Right atrium auricular region (tissue), 2 donors: Measurements from ENCODE around the gene PALLD. TPM values are rescaled to one million over a fixed set of nuclear protein-coding genes. Genes with fewer than 3 reads are reported as not detected.
"Not testable (repeated sequence)": the region's sequence is repeated elsewhere in the genome, so short reads cannot be mapped to it uniquely, and the experiment has no call there.

Experiments used
- DNase-seq: peaks from one replicate; pipeline ENCODE4 v3.0.0-alpha.2; 2019; ENCODE audit warnings: low spot score
- H3K27ac ChIP-seq, 2 donors: fragments of 200-600 bp; sonication (generic); 1 replicate in 1 of 2; 2 replicates in 1 of 2; pipeline ENCODE4 v1.5.1; 2016 to 2019
- H3K27me3 ChIP-seq, 2 donors: fragments of 200-600 bp; sonication (generic); one replicate each; pipeline versions ENCODE4 v1.5.1 to v1.6.0; 2017 to 2019
- H3K36me3 ChIP-seq: fragments of 200-600 bp; sonication (generic); one replicate; pipeline ENCODE4 v1.5.1; 2016
- H3K4me1 ChIP-seq, 2 donors: fragments of 200-600 bp; sonication (generic); one replicate each; pipeline versions ENCODE4 v1.5.1 to v1.6.0; 2017 to 2019
- H3K4me3 ChIP-seq, 2 donors: fragments of 200-600 bp; sonication (generic); 1 replicate in 1 of 2; 2 replicates in 1 of 2; pipeline ENCODE4 v1.5.1; 2017 to 2019; ENCODE audit warnings: mild to moderate bottlenecking in 1 of 2, moderate library complexity in 1 of 2
- H3K9me3 ChIP-seq, 2 donors: fragments of 200-600 bp; sonication (generic); one replicate each; pipeline ENCODE4 v1.5.1; 2019
- total RNA-seq, 2 donors: library from RNA; depleted of rRNA; stranded (reverse); fragments of >200 nt; gene quantifications; one replicate each; pipeline ENCODE4 v1.1.0, GENCODE V29; 2016
- TF ChIP-seq, protein P1 (sequence below), 2 donors: fragments of 200-600 bp; sonication (generic); IDR thresholded peaks; one replicate each; pipeline ENCODE4 v1.5.1; 2019; ENCODE audit warnings: antibody characterized with exemption in 2 of 2

PALLD gene
- total RNA-seq, 2 donors from 2014 or later: 764 to 782 TPM

DNA sequence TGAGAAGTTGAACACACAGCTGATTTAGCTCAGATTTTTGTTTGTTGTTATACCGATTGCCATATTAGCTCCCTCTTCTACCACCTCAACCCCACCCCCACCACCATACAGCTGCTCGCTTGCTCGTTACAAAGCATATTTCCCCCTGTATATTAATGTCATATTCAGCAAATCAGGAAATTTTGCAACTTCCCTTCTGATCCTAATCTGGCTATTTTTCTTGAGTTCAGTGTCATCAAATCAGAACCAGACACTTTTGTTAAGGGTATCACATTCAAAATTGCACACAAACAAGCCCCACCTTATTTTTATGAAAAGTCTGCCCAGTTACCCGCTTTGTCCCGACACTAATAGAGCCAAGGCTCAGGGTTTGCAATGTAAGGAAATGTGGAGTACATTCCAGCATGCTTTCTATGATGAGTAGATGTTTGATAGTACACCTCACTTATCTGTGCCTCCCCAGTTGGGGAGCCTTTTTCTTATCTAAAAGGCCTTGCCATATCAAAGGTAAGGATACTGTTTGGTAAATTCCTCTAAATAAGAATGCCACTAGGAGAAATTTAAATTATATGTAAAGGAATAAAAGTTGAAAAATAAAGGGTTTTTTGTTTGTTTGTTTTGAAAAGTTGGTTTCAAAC, 301.0 kb downstream of the PALLD start:
- no peak for DNase-seq
- TF ChIP-seq, protein P1, sequence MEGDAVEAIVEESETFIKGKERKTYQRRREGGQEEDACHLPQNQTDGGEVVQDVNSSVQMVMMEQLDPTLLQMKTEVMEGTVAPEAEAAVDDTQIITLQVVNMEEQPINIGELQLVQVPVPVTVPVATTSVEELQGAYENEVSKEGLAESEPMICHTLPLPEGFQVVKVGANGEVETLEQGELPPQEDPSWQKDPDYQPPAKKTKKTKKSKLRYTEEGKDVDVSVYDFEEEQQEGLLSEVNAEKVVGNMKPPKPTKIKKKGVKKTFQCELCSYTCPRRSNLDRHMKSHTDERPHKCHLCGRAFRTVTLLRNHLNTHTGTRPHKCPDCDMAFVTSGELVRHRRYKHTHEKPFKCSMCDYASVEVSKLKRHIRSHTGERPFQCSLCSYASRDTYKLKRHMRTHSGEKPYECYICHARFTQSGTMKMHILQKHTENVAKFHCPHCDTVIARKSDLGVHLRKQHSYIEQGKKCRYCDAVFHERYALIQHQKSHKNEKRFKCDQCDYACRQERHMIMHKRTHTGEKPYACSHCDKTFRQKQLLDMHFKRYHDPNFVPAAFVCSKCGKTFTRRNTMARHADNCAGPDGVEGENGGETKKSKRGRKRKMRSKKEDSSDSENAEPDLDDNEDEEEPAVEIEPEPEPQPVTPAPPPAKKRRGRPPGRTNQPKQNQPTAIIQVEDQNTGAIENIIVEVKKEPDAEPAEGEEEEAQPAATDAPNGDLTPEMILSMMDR (IDR thresholded peaks at IDR 0.05): no peak
- H3K27ac ChIP-seq: peak overlapping the region; percentile 46 to 70

DNA sequence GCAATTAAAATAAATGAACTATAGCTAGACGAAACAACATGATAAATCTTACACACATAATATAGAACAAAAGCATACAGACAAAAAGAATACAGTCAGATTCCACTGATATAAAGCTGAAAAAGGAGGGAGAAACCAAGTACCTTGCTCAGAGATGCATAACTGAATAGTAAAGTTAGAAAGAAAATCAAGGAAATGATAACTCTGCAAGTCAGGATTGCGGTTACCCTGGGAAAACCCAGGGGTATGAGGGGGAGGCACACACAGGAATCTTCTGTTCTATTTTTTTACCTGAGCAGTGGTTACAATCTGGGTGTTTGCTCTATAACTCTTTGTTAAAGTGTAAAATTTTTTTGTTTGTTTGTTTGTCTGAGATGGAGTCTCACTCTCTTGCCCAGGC, 304.1 kb downstream of the PALLD start:
- no peaks in the 10 kb centered on the region for H3K27me3 ChIP-seq
- H3K36me3 ChIP-seq: no peaks in the 10 kb centered on the region
- no peak overlapping the region for H3K27ac ChIP-seq
- no peak overlapping the region for H3K4me3 ChIP-seq
- H3K9me3 ChIP-seq: no peaks in the 10 kb centered on the region
- H3K4me1 ChIP-seq: peaks cover 0 to 30% of the 10 kb centered on the region in 2 donors
- TF ChIP-seq, protein P1 (IDR thresholded peaks at IDR 0.05): no peak
- DNase-seq: no peak

More for the DNA sequence above, 301.0 kb downstream of the PALLD start:
- Histone ChIP-seq H3K4me1 (peaks cover 0 to 35% of the 10 kb centered on the region in 2 donors), H3K27me3 (no peaks in the 10 kb centered on the region), H3K9me3 (no peaks in the 10 kb centered on the region), H3K4me3 (no peak overlapping the region), H3K36me3 (no peaks in the 10 kb centered on the region)

DNA sequence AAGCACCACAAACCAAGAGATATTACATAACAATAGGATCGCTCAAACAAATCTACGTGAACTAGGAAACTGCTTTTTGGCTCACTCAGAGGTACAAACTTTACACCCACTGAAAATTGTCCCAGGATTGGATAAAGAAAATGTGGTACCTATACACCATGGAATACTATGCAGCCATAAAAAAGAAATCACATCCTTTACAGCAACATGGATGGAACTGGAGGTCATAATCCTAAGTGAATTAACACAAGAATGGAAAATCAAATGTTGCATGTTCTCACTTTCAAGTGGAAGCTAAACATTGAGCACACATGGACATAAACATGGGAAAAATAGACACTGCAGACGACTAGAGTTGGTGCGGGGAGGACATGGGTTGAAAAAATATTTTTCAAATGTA, 305.4 kb downstream of the PALLD start:
- Histone ChIP-seq H3K27me3 (no peaks in the 10 kb centered on the region), H3K27ac (no peak overlapping the region), H3K36me3 (no peaks in the 10 kb centered on the region), H3K4me1 (peaks cover 0 to 23% of the 10 kb centered on the region in 2 donors), H3K4me3 (no peak overlapping the region), H3K9me3 (no peaks in the 10 kb centered on the region)
- TF ChIP-seq, protein P1 (IDR thresholded peaks at IDR 0.05): no peak
- no peak for DNase-seq

DNA sequence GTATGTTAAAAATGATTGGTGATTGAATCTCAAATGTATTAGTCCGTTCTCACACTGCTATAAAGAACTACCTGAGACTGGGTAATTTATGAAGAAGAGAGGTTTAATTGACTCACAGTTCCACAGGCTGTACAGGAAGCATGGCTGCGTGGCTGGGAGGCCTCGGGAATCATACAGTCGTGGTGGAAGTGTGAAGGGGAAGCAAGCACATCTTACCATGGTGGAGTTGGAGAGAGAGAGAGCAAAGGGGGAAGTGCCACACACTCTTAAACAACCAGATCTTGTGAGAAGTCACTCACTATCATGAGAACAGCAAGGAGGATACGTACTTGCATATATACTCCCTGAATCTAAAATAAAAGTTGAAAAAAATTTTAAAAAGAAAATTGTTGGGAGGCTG, 306.2 kb downstream of the PALLD start:
- DNase-seq, H3K4me3 ChIP-seq: not testable (repeated sequence)

DNA sequence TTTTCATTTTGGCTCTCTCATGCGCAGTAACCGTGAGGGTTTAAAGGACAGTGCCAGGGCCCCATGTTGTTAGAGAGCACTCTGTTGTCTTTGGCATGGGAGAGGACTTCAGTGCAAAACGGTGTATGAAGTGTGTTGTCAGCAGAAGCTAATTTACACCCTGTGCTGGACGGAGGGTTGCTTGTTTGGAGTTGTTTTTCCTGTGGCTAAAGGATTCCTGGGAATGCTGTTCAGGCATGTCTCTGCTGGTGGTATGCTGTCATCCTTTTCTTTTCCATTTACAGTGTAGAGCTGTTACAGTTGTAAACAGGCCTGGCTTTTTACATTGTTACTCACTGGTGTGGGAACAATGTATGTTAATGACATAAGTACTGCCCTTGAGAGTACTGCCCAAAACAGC, 306.9 kb downstream of the PALLD start:
- TF ChIP-seq, protein P1 (IDR thresholded peaks at IDR 0.05): no peak
- H3K4me1 ChIP-seq: peaks cover 0 to 11% of the 10 kb centered on the region in 2 donors
- H3K36me3 ChIP-seq: no peaks in the 10 kb centered on the region
- H3K27ac ChIP-seq: peak overlapping the region; percentile 1 to 55
- H3K9me3 ChIP-seq: no peaks in the 10 kb centered on the region
- no peak for DNase-seq
- H3K27me3 ChIP-seq: no peaks in the 10 kb centered on the region
- H3K4me3 ChIP-seq: no peak overlapping the region

More for the DNA sequence above, 306.2 kb downstream of the PALLD start:
- not testable (repeated sequence) for H3K9me3 ChIP-seq, H3K27me3 ChIP-seq, H3K36me3 ChIP-seq
- peaks cover 0 to 15% of the 10 kb centered on the region in 2 donors for H3K4me1 ChIP-seq
- H3K27ac ChIP-seq: peak overlapping the region; percentile 1 to 55

DNA sequence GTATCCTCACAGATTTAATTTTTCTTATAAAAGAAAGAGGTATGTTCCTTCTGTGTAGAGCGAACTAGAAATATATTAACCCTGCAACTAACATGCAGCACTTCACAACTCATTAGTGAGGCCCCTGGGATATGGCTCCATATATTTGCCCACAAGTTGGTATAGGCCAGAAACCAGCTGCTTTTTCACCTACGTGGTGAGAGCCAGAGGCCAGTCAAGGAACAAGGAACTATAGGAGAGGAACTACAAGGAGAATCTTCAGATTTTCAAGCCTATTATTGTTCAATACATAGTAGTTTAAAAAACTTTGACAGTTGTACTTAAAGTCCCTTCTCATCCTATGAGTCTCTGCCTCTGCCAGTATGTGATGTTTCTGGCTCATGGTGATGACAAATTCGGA, 307.3 kb downstream of the PALLD start:
- no peaks in the 10 kb centered on the region for H3K27me3 ChIP-seq
- peak overlapping the region; percentile 1 to 55 for H3K27ac ChIP-seq
- peaks cover 0 to 11% of the 10 kb centered on the region in 2 donors for H3K4me1 ChIP-seq

More for the DNA sequence above, 307.3 kb downstream of the PALLD start:
- TF ChIP-seq, protein P1 (IDR thresholded peaks at IDR 0.05): no peak
- H3K9me3 ChIP-seq: no peaks in the 10 kb centered on the region
- no peak overlapping the region for H3K4me3 ChIP-seq
- no peaks in the 10 kb centered on the region for H3K36me3 ChIP-seq
- no peak for DNase-seq
